ENCODE results near the gene FBXL3.

DNA sequence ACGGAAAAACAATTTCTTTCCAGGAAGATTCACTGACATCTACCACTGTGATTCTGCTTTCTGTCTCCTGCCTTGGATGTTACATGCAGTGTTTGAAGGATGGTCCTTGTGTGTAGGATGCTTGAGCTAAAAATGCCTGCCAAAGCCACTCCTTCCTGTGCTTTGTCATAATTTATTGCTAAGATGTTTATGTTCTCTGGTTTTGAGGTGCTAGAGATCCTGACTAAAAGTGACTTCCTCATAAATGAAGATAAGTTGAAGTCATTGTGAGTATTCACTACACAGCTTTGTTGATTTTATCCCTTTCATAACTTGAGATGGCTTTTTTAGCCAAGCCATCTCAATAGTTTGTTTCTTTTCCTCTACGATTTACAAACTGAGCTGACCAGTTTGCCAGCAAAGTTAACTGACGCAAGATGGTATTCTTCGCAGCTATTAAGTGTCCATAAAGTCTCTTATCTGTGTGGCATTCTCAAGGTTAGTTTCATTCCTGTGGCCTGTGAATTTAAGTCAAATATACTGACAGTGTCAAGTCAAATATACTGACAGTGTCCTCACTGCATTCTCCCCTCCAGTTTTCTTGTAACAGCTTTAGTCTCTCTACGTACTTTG, 15.7 kb upstream of the FBXL3 start:
- TF ChIP-seq, protein P1, sequence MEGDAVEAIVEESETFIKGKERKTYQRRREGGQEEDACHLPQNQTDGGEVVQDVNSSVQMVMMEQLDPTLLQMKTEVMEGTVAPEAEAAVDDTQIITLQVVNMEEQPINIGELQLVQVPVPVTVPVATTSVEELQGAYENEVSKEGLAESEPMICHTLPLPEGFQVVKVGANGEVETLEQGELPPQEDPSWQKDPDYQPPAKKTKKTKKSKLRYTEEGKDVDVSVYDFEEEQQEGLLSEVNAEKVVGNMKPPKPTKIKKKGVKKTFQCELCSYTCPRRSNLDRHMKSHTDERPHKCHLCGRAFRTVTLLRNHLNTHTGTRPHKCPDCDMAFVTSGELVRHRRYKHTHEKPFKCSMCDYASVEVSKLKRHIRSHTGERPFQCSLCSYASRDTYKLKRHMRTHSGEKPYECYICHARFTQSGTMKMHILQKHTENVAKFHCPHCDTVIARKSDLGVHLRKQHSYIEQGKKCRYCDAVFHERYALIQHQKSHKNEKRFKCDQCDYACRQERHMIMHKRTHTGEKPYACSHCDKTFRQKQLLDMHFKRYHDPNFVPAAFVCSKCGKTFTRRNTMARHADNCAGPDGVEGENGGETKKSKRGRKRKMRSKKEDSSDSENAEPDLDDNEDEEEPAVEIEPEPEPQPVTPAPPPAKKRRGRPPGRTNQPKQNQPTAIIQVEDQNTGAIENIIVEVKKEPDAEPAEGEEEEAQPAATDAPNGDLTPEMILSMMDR (IDR thresholded peaks at IDR 0.05; ENCODE audit: poor library complexity, severe bottlenecking): no peak
- no peak for TF ChIP-seq POLR2AphosphoS5 (IDR thresholded peaks at IDR 0.05)
- no peak for TF ChIP-seq TAF1 (IDR thresholded peaks at IDR 0.05; ENCODE audit: low read depth)
- TF ChIP-seq EZH2 (IDR thresholded peaks at IDR 0.05; ENCODE audit: borderline replicate concordance, insufficient read depth, low read length, poor library complexity, severe bottlenecking): no peak
- no peak for TF ChIP-seq MXI1 (conservative IDR thresholded peaks at IDR 0.05; ENCODE audit: poor library complexity, severe bottlenecking)
- no peak for TF ChIP-seq EP300 (conservative IDR thresholded peaks at IDR 0.05; ENCODE audit: poor library complexity, severe bottlenecking)

Measured in neural cell (in vitro differentiated cells).